Stimulated activated CD4-positive, alpha-beta T cell treated with anti-CD3 and anti-CD28 coated beads, Interleukin-12 subunit alpha, Interleukin-12 subunit beta, amount 100 ng/mL, for 24 hours (primary cell): ENCODE results near the gene AIG1.
"Not testable (repeated sequence)": the region's sequence is repeated elsewhere in the genome, so short reads cannot be mapped to it uniquely, and the experiment has no call there.

ENCODE experiments used
- DNase-seq, 2 experiments: peaks; one replicate each; pipeline ENCODE4 v3.0.0-alpha.2; 2020; ENCODE audit warnings: low read depth in 2 of 2

The AIG1 gene, protein sequence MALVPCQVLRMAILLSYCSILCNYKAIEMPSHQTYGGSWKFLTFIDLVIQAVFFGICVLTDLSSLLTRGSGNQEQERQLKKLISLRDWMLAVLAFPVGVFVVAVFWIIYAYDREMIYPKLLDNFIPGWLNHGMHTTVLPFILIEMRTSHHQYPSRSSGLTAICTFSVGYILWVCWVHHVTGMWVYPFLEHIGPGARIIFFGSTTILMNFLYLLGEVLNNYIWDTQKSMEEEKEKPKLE

DNA sequence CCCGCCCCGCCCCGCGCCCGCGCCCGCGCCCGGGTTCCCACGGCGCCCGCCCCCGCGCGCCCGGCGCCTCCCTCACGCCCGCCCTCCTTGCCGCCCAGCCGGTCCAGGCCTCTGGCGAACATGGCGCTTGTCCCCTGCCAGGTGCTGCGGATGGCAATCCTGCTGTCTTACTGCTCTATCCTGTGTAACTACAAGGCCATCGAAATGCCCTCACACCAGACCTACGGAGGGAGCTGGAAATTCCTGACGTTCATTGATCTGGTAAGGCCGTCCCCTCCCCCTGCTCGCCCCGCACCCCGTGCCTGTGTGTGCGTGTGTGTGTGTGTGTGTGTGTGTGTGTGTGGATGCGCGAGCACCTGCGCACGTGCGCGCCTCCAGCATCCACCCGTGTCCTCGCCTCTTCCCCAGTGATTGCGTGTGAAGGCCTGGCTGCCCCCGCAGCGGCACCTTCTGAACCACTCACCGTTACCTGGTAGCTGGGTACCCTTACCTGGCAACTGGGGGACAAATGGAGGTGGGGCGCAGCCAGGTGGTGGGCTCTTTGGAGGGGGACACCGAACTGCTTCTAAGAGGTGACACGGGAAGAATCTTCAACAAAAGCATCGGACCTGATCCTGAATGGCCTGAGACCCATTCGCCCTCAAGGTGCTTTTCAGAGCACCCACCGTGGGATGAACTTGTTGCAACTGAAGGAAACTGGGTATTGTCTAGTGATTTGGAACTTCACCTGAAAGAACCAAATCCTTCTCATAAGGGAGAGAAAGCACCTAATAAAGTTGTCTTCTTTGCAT is at the start of gene AIG1:
AIG1 (plus strand) TSS at position 84 of the 791 bp plus-strand sequence; CDS start at position 121, 37 bp downstream.
- DNase-seq, result peak; percentile 25 to 51

DNA sequence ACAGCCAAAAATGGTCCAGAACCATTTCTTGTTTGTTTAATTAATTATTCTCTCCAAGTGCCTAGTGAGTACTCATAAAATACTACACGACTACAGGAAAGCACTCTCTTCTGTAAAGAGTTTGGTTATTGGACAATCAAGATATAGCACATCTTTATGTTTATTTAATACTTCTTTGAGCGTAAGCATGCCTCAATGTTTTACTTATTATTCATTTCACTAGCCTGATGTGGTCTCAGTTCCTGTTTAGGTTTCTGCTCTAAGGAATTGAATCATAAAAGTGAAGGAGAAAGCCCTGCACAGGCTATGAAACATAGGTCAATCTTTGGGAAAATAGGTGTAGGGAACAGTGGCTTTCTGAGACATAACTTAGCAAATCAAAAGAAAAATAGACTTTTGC is 45.9 kb upstream of the AIG1 start:
- DNase-seq, result no peak

DNA sequence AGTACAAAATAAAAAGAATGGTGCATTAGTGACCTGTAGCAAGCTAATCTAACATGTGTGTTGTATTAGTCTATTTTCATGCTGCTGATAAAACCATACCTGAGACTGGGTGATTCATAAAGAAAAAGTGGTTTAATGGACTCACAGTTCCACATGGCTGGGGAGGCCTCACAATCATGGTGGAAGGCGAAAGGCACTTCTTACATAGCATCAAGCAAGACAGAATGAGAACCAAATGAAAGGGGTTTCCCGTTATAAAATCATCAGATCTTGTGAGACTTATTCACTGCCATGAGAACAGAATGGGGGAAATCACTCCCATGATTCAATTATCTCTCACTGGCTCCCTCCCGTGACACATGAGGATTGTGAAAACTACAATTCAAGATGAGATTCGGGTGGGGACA is 45.4 kb upstream of the AIG1 start:
- DNase-seq, result no peak

DNA sequence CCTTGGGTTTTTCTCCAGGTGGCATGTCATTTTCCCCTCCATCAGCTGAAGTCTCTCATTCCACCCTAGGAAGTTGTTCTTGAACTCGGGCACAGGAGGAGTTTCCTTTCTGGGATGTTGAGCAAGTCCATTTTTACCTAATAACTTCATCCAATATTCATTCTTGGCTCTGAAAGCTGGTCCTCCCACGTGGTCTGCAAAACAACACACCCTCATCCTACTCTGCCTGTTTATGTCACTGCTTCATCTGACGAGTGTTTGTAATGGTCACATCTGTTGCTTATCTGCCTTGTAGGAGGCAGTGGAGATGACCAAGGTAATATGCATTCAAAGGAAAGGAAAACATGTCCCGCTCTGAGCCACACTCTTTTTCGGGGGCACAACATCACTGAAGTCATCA is 41.7 kb upstream of the AIG1 start:
- no peak for DNase-seq

DNA sequence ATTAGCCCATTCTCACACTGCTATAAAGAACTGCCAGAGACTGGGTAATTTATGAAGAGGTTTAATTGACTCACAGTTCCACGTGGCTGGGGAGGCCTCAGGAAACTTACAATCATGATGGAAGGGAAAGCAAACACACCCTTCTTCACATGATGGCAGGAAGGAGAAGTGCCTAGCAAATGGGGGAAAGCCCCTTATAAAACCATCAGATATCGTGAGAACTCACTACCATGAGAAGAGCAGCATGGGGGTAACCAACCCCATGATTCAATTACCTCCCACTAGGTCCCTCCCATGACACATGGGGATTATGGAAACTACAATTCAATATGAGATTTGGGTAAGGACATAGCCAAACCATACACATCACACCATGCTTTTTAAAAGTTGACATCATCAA is 39.8 kb upstream of the AIG1 start:
- not testable (repeated sequence) for DNase-seq

DNA sequence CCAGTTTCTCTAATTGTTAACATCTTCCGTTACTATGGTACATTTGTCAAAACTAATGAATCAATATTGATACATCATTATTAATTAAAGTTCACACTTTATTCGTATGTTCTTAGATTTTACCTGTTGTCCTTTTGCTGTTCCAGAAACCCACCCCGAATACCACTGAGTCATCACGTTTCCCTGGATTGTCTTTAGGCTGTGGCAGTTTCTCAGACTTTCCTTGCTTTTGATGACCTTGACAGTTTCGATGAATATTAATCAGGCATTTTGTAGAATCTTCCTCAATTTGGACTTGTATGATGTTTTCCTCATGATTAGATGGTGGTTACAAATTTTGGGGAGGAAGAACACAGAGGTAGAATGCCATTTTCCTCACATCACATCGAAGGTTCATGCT is 39.1 kb upstream of the AIG1 start:
- no peak for DNase-seq

DNA sequence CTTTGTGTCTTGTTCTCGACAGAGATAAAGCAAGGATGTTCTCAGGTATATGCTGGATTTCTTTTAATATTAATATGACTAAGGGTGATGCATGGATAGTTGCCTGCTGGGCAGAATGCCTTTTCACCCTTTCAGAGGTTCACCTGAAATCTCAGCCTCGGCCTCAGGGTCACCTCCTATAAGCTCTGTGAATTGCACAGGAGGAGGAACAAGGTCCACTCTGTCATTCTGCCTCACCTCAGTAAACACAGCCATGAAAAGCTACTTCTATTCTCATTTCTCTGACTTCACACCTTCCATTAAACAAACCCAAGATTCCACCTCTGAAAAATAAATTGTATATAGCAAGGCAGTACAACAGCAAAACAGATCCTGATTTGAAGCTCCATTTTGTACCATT is 38.1 kb upstream of the AIG1 start:
- DNase-seq, result no peak

DNA sequence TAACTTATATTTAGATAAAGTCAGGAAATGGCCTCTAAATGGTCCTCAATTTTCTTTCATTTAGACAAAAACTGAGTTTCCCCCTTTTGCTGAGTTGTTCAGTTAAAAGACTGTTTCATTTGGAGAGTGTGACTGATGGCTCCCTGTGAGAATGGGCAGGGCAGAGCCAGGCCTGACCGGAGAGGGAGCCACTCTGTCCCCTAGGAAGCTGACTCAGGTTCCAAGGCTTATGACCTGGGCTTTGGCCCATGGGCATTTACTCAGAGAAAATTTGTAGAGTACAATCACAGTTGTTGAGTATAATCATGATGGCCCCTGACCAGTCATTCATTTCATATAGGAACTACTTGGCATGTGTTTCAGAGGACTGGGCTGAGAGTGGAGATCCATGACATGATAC is 37.0 kb upstream of the AIG1 start:
- no peak for DNase-seq

DNA sequence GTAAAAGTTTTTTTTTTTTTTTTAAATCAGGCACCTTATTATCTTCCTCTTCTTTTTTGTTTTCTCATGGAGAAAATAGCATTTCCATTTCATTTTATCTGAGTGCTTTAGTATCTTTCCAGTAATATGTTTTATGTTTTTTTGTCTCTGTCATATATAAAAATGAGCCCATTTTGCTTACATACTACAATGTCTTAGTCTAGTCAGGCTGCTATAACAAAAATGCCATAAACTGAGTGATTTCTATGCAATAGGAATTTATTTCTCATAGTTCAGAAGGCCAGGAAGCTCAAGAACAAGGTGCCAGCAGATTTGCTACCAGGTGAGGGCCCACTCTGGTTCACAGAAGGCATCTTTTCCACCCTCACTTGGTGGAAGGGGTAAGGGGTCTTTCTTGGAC is 35.7 kb upstream of the AIG1 start:
- no peak for DNase-seq

DNA sequence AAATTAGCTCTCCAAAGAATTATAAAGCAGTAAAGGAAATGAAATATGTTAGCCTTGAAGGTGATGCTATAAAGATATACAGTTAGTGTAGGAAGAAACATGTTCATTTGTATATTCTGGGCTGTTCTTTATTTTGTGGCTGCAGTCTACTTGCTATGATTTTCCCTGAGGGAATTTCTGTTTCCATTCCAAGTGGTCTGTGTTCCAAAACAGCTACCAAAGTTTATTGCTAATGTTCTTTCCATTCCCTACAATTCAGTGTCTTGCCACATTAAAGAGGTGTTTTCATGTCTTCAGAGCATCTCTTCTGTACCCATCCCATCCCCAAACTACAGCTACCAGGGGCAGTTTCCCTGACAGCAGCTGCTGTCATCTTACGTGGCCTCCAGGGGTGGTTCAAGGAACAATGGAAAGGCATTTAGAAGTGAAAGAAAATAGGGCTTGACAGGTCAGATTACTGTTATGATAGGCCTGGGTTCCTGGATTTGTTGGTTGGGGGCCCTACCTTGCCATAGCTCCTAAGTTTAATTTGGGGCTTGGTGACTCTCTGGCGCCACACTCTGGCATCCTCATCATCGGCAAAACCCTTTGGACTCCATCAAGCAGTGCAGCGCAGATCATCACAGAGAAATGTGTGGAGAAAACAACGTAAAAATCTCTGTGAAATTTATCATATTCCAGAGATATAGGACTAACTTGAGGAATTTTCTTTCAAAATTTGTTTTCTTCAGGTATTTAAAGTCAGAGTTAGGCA is 33.8 kb upstream of the AIG1 start:
- peak; percentile 13 to 43 for DNase-seq

DNA sequence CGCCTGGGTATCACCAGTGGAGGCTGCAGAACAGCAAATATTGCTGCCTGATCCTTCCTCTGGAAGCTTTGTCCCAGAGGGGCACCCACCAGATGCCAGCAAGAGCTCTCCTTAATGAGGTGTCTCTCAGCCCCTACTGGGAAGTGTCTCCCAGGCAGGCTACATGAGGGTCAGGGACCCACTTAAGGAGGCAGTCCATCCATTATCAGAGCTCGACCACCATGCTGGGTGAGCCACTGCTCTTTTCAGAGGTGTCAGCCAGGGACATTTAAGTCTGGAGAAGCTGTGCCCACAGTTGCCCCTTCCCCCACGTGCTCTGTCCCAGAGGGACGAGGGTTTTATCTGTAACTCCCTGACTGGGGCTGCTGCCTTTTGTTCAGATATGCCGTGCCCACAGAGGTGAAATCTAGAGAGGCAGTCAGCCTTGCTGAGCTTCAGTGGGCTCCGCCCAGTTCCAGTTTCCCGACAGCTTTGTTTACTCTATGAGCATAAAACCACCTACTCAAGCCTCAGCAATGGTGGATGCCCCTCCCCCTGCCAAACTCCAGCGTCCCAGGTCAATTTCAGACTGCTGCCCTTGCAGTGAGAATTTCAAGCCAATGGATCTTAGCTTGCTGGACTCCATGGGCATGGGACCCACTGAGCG is 25.9 kb upstream of the AIG1 start:
- no peak for DNase-seq

DNA sequence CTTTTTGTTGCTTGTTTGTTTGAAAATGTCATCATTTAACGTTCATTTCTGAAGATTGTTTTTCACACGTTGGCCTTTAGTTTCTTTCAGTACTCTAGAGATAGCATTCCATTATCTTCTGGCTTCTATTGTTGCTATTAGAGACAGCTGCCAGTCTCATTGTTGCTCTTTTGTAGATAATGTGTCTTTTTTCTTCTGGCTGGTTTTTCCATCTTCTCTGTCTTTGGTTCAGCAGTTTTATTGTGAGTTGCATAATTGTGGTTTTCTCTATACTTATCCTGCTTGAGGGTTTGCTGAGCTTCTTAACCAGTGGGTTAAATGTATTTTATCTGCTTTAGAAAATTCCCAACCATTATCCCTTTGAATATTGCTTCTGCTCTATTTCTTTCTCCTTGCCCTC is 23.2 kb upstream of the AIG1 start:
- DNase-seq, result no peak

DNA sequence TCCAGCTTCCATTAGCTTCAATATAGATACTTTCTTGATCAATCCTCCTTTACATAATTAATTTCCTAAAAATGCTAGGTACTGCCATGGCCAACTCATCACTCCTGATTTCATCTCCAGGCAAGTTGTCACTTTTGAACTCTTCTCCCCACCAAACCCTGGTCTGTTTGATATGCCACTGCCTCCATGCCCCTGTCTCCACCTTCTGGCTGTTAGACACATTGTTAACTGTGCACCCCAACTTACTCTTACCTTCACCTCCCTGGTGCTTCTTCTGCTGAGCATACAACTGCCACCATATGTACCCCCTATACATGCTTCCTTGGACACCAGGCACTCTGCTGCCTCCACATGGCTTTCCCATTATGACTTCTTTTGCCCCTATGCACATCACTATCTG is 21.9 kb upstream of the AIG1 start:
- DNase-seq, result no peak

DNA sequence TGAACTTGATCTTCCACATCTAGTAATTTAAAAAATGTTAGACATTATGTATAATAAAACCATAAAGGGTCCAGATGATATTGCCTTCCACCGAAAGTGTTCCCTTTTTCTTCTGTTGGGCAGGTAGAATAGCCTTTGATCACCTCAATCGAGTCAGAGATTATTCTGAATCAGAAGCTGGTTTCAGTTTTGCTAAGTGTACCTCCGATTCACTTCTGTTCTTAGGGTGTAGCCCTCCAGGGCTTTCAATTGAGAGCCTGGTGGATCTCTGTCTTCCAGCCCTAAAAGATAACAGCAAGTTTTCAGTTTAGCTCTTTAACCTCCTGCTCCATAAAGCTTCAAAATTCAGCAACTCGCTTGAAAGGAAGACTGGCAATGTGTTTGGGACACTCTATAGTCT is 21.1 kb upstream of the AIG1 start:
- no peak for DNase-seq

DNA sequence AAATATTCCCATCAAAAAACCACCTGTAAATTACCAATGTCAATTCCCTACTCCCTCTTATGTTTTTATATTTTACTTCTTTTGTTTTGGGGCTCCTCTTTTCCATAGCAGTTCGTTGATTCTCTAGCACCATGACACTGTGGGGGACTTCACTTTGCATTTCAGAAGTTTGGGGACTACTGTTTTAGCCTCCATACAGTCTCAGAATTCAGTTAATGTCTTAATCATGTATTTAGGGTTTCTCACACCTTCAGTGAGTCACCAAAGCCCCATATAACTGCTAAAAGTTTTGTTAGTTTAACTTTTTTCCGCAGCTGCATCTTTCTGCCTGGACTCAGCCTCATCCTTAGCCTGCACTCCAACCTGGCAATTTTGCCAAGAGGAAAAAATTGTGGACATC is 20.7 kb upstream of the AIG1 start:
- no peak for DNase-seq

DNA sequence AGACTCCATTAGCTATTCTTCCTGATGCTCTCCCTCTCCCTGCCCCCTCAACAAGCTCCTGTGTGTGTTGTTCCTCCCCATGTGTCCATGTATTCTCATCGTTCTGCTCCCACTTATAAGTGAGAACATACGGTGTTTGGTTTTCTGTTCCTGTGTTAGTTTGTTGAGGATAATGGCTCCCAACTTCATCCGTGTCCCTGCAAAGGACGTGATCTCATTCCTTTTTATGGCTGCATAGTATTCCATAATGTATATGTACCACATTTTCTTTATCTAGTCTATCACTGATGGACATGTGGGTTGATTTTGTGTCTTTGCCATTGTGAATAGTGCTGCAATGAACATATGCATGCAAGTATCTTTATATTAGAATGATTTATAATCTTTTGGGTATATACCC is 16.3 kb upstream of the AIG1 start:
- not testable (repeated sequence) for DNase-seq

DNA sequence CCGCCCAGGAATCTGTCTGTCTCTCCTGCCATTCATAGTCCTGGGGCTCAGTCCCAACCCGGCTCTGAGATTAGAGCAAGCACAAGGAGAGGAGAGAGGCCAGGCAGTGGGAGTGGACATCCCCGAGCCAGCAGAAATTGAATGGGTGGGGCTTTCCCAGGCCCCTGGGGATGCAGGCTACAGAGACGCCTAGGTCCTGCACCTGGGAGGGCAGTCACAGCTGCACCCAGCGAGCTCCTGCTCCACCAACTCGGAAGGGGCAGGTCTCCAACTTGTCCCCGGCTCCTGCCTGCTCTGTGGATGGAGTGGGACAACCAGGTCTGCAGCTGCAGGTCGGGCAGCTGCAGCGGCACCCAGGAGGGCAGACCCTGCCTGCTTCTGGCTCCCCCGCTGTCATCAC is 11.1 kb upstream of the AIG1 start:
- DNase-seq, result no peak

DNA sequence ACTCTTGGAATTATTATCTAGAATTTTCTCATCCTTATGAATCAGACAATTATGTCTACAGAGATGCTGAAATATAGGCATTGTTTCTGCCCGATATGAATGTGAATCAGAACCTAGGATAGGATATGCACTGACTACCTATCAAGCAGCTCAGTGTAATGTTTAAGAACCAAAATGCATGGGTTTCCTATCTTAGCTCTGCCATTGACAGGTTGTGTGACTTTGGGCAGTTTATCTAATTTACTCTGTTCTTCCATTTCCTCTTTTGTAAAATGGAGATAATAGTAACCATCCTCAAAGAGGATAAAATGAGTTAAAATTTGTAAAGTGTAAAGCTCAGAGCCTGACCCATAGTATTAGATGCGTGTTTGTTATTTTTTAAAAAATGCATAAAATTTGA is 10.2 kb upstream of the AIG1 start:
- no peak for DNase-seq

DNA sequence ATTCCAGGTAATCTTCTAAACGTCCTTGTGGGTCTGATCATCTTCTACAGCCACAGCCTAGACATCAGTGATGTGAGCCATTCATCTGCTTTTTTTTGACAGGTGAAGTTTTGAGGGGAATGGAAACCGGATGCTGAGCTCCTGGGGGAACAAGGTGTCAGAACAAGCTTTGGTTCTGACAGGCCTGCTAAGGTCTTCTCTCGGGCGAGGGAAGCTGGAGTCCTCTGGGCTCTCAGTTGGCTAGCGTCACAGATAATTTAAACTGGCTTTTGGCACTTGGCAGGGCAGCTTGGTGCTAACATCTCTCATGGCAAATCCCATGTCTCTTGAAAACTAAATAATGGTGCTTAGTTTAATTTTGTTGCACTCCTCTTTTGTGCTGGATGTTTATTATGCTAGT is 8.4 kb upstream of the AIG1 start:
- no peak for DNase-seq

DNA sequence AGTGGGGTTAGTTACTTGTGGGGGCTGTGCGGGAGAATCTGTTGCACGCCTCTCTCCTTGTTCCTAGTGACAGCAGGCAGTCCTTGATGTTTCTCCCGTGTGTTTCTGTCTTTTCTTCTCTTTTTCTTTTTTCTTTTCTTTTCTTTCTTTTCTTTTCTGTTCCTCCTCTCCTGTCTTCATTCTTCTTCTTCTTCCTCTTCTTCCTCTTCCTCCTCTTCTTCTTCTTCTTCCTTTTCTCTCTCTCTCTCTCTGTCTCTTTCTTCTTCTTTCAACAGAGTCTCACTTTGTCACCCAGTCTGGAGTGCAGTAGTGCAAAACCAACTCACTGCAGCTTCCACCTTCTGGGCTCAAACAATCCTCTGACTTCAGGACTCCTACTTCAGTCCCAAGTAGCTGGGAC is 6.8 kb upstream of the AIG1 start:
- DNase-seq, result no peak

DNA sequence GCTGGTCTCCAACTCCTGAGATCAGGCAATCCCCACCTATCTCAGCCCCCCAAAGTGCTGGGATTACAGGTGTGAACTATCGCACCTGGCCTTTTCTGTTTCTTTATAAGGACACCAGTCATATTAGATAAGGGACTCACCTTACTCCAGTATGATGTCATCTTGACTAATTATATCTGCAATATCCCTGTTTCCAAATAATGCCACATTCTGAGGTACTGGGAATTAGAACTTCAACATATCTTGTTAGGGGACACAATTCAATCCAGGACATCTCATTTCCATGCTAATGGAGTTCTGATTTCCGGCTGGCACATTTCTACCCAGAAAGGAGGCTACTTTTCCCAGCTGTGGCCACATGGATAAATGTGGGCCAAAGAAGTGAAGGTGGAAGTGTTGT is 6.4 kb upstream of the AIG1 start:
- DNase-seq, result no peak

DNA sequence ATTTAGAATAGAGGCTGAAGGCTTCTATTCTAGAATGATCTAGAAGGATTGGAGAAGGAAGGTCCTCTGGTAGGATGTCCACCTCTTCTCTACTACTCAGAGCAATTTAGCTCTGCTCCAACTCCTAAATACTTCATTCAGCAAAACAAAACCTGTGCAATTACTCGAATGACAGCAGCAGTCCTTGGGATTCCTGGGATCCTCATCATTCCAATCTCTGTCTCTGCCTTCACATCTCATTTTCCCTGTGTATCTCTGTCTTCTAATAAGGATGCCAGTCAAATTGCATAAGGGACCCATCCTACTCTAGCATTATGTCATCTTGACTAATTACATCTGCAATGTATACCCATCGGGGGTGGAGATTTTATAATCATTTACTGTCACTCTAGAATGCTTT is 5.5 kb upstream of the AIG1 start:
- no peak for DNase-seq
